K562 (cell line): ENCODE results near the gene ATRNL1. TPM values are rescaled to one million over a fixed set of nuclear protein-coding genes. Genes with fewer than 3 reads are reported as not detected.

Experiments
- TEAD4 ChIP-seq, 2 experiments: sonication (generic) in 1 of 2; formaldehyde crosslinking in 1 of 2; IDR thresholded peaks; 2 replicates each; pipeline versions ENCODE4 v1.6.1 to v1.8.0; 2012 to 2022; ENCODE audit warnings: borderline replicate concordance in 1 of 2, inconsistent platforms in 1 of 2, low read length in 1 of 2, mild to moderate bottlenecking in 1 of 2, missing genetic modification reagents in 1 of 2
- ZNF311 ChIP-seq: fragments of 250-450 bp; sonication (Bioruptor Pico); IDR thresholded peaks from 2 replicates; pipeline ENCODE4 v1.4.0; 2020; ENCODE audit warnings: mild to moderate bottlenecking, moderate library complexity
- polyA plus RNA-seq, 8 experiments: library from polyadenylated mRNA; depleted of rRNA in 4 of 8; stranded (reverse) in 5 of 8; unstranded in 3 of 8; fragments of >200 nt; fragmentation: Nextera tagmentation in 2 of 8; fragmentation: Illumina TruSeq in 1 of 8; extraction: Ambion mirVana in 2 of 8; extraction: Trizol in 1 of 8; gene quantifications; 2 replicates each; pipeline versions ENCODE4 v1.2.1 to v1.2.3, GENCODE V29; 2011 to 2014; ENCODE audit warnings: inconsistent platforms in 1 of 8, missing spikeins in 1 of 8
- total RNA-seq, 7 experiments: library from RNA; depleted of rRNA in 6 of 7; stranded (reverse); fragments of >200 nt in 6 of 7; fragmentation: Illumina TruSeq in 2 of 7; extraction: Trizol in 2 of 7; gene quantifications; 2 replicates each; pipeline versions ENCODE4 v1.2.1 to v1.2.3, GENCODE V29; 2011 to 2021; ENCODE audit warnings: low replicate concordance in 1 of 7
- TF ChIP-seq, protein P1 (sequence below): sonication (generic); formaldehyde crosslinking; IDR thresholded peaks from 2 replicates; pipeline ENCODE4 v1.9.0; 2022; ENCODE audit warnings: mild to moderate bottlenecking, missing genetic modification reagents
- TF ChIP-seq, protein P2 (sequence below): fragments of 250-450 bp; sonication (Bioruptor Pico); IDR thresholded peaks from 2 replicates; pipeline ENCODE4 v1.5.0; 2021; ENCODE audit warnings: mild to moderate bottlenecking, moderate library complexity
- TF ChIP-seq, protein P3 (sequence below): fragments of 200-800 bp; sonication (Bioruptor generic); IDR thresholded peaks from 2 replicates; pipeline ENCODE4 v1.6.1; 2017; ENCODE audit warnings: missing genetic modification characterization, missing compliant biosample characterization
- TF ChIP-seq, protein P4 (sequence below): fragments of 250-450 bp; sonication (Bioruptor Pico); IDR thresholded peaks from 2 replicates; pipeline ENCODE4 v1.5.1; 2021; ENCODE audit warnings: mild to moderate bottlenecking
- TF ChIP-seq, protein P5 (sequence below), 2 experiments: fragments of 450-650 bp in 1 of 2; sonication (generic) in 1 of 2; formaldehyde crosslinking; conservative IDR thresholded peaks; 2 replicates each; pipeline versions ENCODE4 v1.4.0 to v1.8.1; 2020 to 2022; ENCODE audit warnings: mild to moderate bottlenecking in 1 of 2, missing genetic modification reagents in 1 of 2

Gene ATRNL1
- total and polyA plus RNA-seq, 9 of the 15 experiments (the other 6 are each of a cell fraction or from before 2014, with no cell fraction given): 0.18 TPM; not detected in 8

DNA sequence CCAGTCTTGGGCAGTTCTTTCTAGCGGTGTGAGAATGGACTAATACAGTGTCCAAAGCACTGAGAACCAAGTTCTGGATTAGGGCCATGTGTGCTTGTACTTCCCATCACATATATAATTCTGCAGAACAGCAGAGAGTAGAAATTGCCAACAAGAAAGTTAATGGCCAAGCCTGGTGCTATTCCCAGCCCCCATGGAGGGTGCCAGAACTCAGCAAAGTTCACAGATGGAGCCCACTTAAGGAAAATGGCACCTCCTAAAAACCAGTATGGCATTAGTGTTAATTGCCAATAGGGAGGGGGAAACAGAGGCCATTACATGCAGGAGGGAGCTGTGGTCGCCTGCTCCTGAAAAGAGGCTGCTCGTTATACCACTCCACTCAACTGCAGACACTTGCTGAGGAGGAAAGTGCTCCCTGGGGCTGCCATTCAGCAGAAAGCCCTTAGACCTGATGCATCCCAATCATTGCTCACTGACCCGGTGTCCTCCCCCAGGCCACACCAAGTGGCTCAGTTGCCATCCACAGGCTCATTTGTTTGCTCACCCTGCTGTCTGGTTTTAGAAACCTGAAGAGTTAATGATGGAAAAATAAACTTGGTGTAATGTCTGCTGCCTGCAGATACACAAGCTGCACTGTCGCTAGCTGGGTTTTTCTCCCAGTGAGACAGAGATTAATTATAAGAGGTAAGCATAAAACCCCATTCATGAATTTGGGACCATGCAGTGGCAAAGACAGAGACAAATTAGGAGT is 899.2 kb downstream of the ATRNL1 start (continued):
- TF ChIP-seq, protein P1, sequence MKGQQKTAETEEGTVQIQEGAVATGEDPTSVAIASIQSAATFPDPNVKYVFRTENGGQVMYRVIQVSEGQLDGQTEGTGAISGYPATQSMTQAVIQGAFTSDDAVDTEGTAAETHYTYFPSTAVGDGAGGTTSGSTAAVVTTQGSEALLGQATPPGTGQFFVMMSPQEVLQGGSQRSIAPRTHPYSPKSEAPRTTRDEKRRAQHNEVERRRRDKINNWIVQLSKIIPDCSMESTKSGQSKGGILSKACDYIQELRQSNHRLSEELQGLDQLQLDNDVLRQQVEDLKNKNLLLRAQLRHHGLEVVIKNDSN (CRISPR knock-in tag): no peak
- TF ChIP-seq, protein P2, sequence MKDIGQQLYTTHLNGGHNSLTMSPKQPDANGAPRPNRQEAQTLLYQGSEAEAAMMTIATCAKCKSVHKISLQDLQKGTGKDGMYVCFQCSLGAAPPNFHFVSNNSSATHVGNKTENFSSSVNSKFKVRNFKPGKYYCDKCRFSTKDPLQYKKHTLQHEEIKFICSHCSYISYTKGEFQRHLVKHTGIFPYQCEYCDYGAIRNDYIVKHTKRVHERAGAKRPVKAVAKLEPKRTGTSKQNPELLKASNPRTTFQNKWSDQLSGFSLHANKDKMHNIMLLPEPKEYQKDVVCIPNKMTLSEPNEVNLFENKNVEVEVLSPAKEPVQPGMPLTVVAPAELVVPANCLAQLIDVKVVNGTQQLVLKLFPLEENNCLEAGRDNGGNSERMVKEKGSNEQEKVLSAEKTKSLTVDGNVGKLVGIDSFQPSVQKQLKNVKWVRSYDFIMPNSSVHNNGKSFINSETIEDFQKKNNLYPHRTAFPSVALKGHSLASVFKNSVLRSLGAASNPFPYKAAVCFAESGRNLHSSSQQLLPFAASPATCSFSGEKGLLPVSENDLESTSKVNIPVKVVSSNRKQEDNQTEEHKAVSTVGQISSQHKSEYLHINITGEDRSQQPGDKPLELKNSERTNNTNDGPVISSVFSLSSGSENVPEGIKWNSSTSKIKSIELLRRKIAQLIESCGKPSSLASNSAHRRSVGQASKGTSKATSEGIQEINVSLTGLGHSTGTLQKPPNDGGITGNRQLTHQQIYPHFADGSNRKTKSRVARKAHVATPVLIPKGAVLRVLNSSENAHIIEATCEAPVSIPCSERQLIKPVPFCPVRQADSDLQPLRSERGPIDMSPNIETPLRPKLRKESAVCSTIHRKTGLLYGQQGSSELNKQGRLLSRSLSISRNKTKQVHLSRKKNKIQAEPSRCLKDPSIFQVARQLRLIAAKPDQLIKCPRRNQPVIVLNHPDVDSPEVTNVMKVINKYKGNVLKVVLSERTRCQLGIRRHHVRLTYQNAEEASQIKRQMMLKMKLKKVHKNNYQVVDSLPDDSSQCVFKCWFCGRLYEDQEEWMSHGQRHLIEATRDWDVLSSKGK (CRISPR knock-in tag): no peak
- TF ChIP-seq, protein P3, sequence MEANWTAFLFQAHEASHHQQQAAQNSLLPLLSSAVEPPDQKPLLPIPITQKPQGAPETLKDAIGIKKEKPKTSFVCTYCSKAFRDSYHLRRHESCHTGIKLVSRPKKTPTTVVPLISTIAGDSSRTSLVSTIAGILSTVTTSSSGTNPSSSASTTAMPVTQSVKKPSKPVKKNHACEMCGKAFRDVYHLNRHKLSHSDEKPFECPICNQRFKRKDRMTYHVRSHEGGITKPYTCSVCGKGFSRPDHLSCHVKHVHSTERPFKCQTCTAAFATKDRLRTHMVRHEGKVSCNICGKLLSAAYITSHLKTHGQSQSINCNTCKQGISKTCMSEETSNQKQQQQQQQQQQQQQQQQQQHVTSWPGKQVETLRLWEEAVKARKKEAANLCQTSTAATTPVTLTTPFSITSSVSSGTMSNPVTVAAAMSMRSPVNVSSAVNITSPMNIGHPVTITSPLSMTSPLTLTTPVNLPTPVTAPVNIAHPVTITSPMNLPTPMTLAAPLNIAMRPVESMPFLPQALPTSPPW (CRISPR knock-in tag): no peak
- TF ChIP-seq TEAD4 (IDR thresholded peaks at IDR 0.05; ENCODE audit: low read length) (no peak), TEAD4 (CRISPR knock-in tag; IDR thresholded peaks at IDR 0.05; ENCODE audit: borderline replicate concordance) (no peak), ZNF311 (CRISPR knock-in tag) (no peak)
- TF ChIP-seq, protein P4, sequence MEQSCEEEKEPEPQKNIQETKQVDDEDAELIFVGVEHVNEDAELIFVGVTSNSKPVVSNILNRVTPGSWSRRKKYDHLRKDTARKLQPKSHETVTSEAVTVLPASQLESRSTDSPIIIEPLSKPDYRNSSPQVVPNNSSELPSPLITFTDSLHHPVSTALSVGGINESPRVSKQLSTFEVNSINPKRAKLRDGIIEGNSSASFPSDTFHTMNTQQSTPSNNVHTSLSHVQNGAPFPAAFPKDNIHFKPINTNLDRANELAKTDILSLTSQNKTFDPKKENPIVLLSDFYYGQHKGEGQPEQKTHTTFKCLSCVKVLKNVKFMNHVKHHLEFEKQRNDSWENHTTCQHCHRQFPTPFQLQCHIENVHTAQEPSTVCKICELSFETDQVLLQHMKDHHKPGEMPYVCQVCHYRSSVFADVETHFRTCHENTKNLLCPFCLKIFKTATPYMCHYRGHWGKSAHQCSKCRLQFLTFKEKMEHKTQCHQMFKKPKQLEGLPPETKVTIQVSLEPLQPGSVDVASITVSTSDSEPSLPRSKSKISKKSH (CRISPR knock-in tag): no peak
- TF ChIP-seq, protein P5, sequence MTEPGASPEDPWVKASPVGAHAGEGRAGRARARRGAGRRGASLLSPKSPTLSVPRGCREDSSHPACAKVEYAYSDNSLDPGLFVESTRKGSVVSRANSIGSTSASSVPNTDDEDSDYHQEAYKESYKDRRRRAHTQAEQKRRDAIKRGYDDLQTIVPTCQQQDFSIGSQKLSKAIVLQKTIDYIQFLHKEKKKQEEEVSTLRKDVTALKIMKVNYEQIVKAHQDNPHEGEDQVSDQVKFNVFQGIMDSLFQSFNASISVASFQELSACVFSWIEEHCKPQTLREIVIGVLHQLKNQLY (CRISPR knock-in tag; conservative IDR thresholded peaks at IDR 0.05): no peak
